Fibroblast of pulmonary artery (primary cell): Measurements from ENCODE around the gene DIPK1A.
A peak's percentile ranks its signal among the peaks of the same experiment; 100 is the strongest.

Experiments
- DNase-seq: peaks from one replicate; pipeline ENCODE4 v3.0.0-alpha.2; 2010; ENCODE audit warnings: low read depth
- H3K4me3 ChIP-seq: replicated peaks from 2 replicates; pipeline ENCODE4 v1.5.1; 2011; ENCODE audit warnings: low read depth, mild to moderate bottlenecking, control low read depth, low read length, moderate library complexity
- CTCF ChIP-seq: IDR thresholded peaks from 2 replicates; pipeline ENCODE4 v1.5.1; 2011; ENCODE audit warnings: mild to moderate bottlenecking, control low read depth, low read length, inconsistent platforms; ENCODE audit errors: missing control alignments

The DIPK1A gene

GRCh38 chr1:92961131-92961895 is at the start of gene DIPK1A:
Gene DIPK1A (minus strand): TSS chr1:92961462. CDS start chr1:92961429, 33 bp downstream.
- peak within 1 kb of the TSS; percentile 73 for H3K4me3 ChIP-seq
- DNase-seq = peak; percentile 75
- TF ChIP-seq CTCF = no peak

- DNase-seq = no peak
- H3K4me3 ChIP-seq = no peak overlapping the region
- TF ChIP-seq CTCF = no peak
These were observed 46.8 kb upstream of the DIPK1A start for GRCh38 chr1:93007941-93008577.

GRCh38 chr1:93005252-93005598 is 44.0 kb upstream of the DIPK1A start:
- no peak for DNase-seq
- no peak overlapping the region for H3K4me3 ChIP-seq
- no peak for TF ChIP-seq CTCF

- no peak for DNase-seq
- H3K4me3 ChIP-seq = no peak overlapping the region
- TF ChIP-seq CTCF = no peak
These were observed 43.4 kb upstream of the DIPK1A start for GRCh38 chr1:93004566-93005251.

- no peak for DNase-seq
- no peak overlapping the region for H3K4me3 ChIP-seq
- no peak for TF ChIP-seq CTCF
These were observed 42.7 kb upstream of the DIPK1A start for GRCh38 chr1:93003981-93004380.

GRCh38 chr1:93002781-93003180 is 41.5 kb upstream of the DIPK1A start:
- no peak for DNase-seq
- no peak overlapping the region for H3K4me3 ChIP-seq
- no peak for TF ChIP-seq CTCF
